Measurements from ENCODE around the gene DIAPH1.
A peak's percentile ranks its signal among the peaks of the same experiment; 100 is the strongest.

Gene DIAPH1

GRCh38 chr5:141517880-141518617 lies 100.8 kb downstream of the DIAPH1 start:
- Histone ChIP-seq H2BK15ac (ENCODE audit: low read length) (no peak overlapping the region), H3K79me1 (ENCODE audit: low read depth, low read length) (no peaks in the 10 kb centered on the region), H3K27me3 (ENCODE audit: control insufficient read depth in 3 of 3, insufficient read depth in 3 of 3, low read depth in 1 of 3, low read length in 3 of 3) (no peaks in the 10 kb centered on the region), H3K27ac (replicated peaks; ENCODE audit: low read length) (no peak overlapping the region), H2BK120ac (ENCODE audit: low read depth, low read length) (no peak overlapping the region), H3K14ac (ENCODE audit: low read length) (no peak overlapping the region), H4K8ac (ENCODE audit: low read depth, low read length) (no peak overlapping the region), H4K91ac (ENCODE audit: low read depth, low read length, poor library complexity) (no peak overlapping the region), H3K23ac (ENCODE audit: low read depth, low read length, poor library complexity) (no peak overlapping the region), H3K9me3 (replicated peaks in 1 of 2; ENCODE audit: control insufficient read depth in 2 of 2, insufficient read depth in 1 of 2, low read depth in 1 of 2, low read length in 2 of 2) (peaks cover 0 to 24% of the 10 kb centered on the region in 2 donors), H3K4ac (ENCODE audit: low read length) (no peak overlapping the region), H3K4me1 (ENCODE audit: control insufficient read depth in 2 of 2, insufficient read depth in 1 of 2, low read depth in 1 of 2, low read length in 2 of 2) (peaks cover 32 to 38% of the 10 kb centered on the region in 2 donors), H2BK12ac (ENCODE audit: low read length) (peak overlapping the region; percentile 67), H3K4me3 (ENCODE audit: low read length in 2 of 2) (no peak overlapping the region), H3K18ac (ENCODE audit: low read length) (no peak overlapping the region), H2AFZ (ENCODE audit: low read length) (no peak overlapping the region), H3K9ac (ENCODE audit: low read depth, low read length, poor library complexity) (no peak overlapping the region), H3K36me3 (replicated peaks in 1 of 2; ENCODE audit: control insufficient read depth in 2 of 2, insufficient read depth in 2 of 2, low read length in 2 of 2) (peaks cover 13 to 73% of the 10 kb centered on the region in 2 donors), H2AK5ac (ENCODE audit: low read depth, low read length) (no peak overlapping the region), H2BK5ac (ENCODE audit: low read length) (no peak overlapping the region), H3K4me2 (ENCODE audit: insufficient read depth, low read length, poor library complexity, severe bottlenecking) (no peak overlapping the region)
- DNase-seq (ENCODE audit: low spot score), result no peak
- no CpG with 5 or more reads among the region's 11 CpGs for WGBS, 2 donors (ENCODE audit: extremely low coverage in 2 of 2, insufficient read length in 2 of 2, insufficient replicate concordance in 1 of 2)

GRCh38 chr5:141517312-141517711 lies 101.5 kb downstream of the DIAPH1 start:
- no CpG with 5 or more reads among the region's 8 CpGs for WGBS, 2 donors (ENCODE audit: extremely low coverage in 2 of 2, insufficient read length in 2 of 2, insufficient replicate concordance in 1 of 2)

GRCh38 chr5:141516672-141517025 lies 102.2 kb downstream of the DIAPH1 start:
- H3K4ac ChIP-seq (ENCODE audit: low read length), result no peak overlapping the region
- H3K14ac ChIP-seq (ENCODE audit: low read length), result no peak overlapping the region
- H2AK5ac ChIP-seq (ENCODE audit: low read depth, low read length), result peak overlapping the region; percentile 81
- H3K4me1 ChIP-seq (ENCODE audit: control insufficient read depth in 2 of 2, insufficient read depth in 1 of 2, low read depth in 1 of 2, low read length in 2 of 2), result peaks cover 31 to 33% of the 10 kb centered on the region in 2 donors
- H2BK5ac ChIP-seq (ENCODE audit: low read length), result no peak overlapping the region
- H3K9ac ChIP-seq (ENCODE audit: low read depth, low read length, poor library complexity), result no peak overlapping the region
- H3K9me3 ChIP-seq (replicated peaks in 1 of 2; ENCODE audit: control insufficient read depth in 2 of 2, insufficient read depth in 1 of 2, low read depth in 1 of 2, low read length in 2 of 2), result peaks cover 0 to 19% of the 10 kb centered on the region in 2 donors
- no peak overlapping the region for H3K4me2 ChIP-seq (ENCODE audit: insufficient read depth, low read length, poor library complexity, severe bottlenecking)
- H3K18ac ChIP-seq (ENCODE audit: low read length), result peak overlapping the region; percentile 82
- H3K79me1 ChIP-seq (ENCODE audit: low read depth, low read length), result no peaks in the 10 kb centered on the region
- peak overlapping the region; percentile 35 for H3K27ac ChIP-seq (replicated peaks; ENCODE audit: low read length)
- peak overlapping the region; percentile 3 for H3K23ac ChIP-seq (ENCODE audit: low read depth, low read length, poor library complexity)
- H2BK12ac ChIP-seq (ENCODE audit: low read length), result peak overlapping the region; percentile 12
- no peak overlapping the region for H4K8ac ChIP-seq (ENCODE audit: low read depth, low read length)
- H3K27me3 ChIP-seq (ENCODE audit: control insufficient read depth in 3 of 3, insufficient read depth in 3 of 3, low read depth in 1 of 3, low read length in 3 of 3), result no peaks in the 10 kb centered on the region
- no peak overlapping the region for H4K91ac ChIP-seq (ENCODE audit: low read depth, low read length, poor library complexity)
- no peak overlapping the region for H3K4me3 ChIP-seq (ENCODE audit: low read length in 2 of 2)
- H3K36me3 ChIP-seq (replicated peaks in 1 of 2; ENCODE audit: control insufficient read depth in 2 of 2, insufficient read depth in 2 of 2, low read length in 2 of 2), result peaks cover 16 to 69% of the 10 kb centered on the region in 2 donors
- H2AFZ ChIP-seq (ENCODE audit: low read length), result no peak overlapping the region
- no peak for DNase-seq (ENCODE audit: low spot score)
- no peak overlapping the region for H2BK120ac ChIP-seq (ENCODE audit: low read depth, low read length)
- WGBS, 2 donors (ENCODE audit: extremely low coverage in 2 of 2, insufficient read length in 2 of 2, insufficient replicate concordance in 1 of 2), result no CpG with 5 or more reads among the region's 8 CpGs
- H2BK15ac ChIP-seq (ENCODE audit: low read length), result no peak overlapping the region

More at GRCh38 chr5:141517312-141517711, 101.5 kb downstream of the DIAPH1 start:
- peaks cover 13 to 67% of the 10 kb centered on the region in 2 donors for H3K36me3 ChIP-seq (replicated peaks in 1 of 2; ENCODE audit: control insufficient read depth in 2 of 2, insufficient read depth in 2 of 2, low read length in 2 of 2)
- H2AFZ ChIP-seq (ENCODE audit: low read length), result no peak overlapping the region
- no peak overlapping the region for H4K8ac ChIP-seq (ENCODE audit: low read depth, low read length)
- no peak overlapping the region for H3K4me3 ChIP-seq (ENCODE audit: low read length in 2 of 2)
- H4K91ac ChIP-seq (ENCODE audit: low read depth, low read length, poor library complexity), result peak overlapping the region; percentile 3
- H3K4me2 ChIP-seq (ENCODE audit: insufficient read depth, low read length, poor library complexity, severe bottlenecking), result no peak overlapping the region
- H2AK5ac ChIP-seq (ENCODE audit: low read depth, low read length), result peak overlapping the region; percentile 81
- no peaks in the 10 kb centered on the region for H3K79me1 ChIP-seq (ENCODE audit: low read depth, low read length)
- H3K4me1 ChIP-seq (ENCODE audit: control insufficient read depth in 2 of 2, insufficient read depth in 1 of 2, low read depth in 1 of 2, low read length in 2 of 2), result peaks cover 35 to 36% of the 10 kb centered on the region in 2 donors
- no peak overlapping the region for H3K4ac ChIP-seq (ENCODE audit: low read length)
- H3K14ac ChIP-seq (ENCODE audit: low read length), result no peak overlapping the region
- DNase-seq (ENCODE audit: low spot score), result no peak
- H2BK120ac ChIP-seq (ENCODE audit: low read depth, low read length), result no peak overlapping the region
- H3K23ac ChIP-seq (ENCODE audit: low read depth, low read length, poor library complexity), result no peak overlapping the region
- H2BK12ac ChIP-seq (ENCODE audit: low read length), result no peak overlapping the region
- H3K9me3 ChIP-seq (replicated peaks in 1 of 2; ENCODE audit: control insufficient read depth in 2 of 2, insufficient read depth in 1 of 2, low read depth in 1 of 2, low read length in 2 of 2), result peaks cover 0 to 19% of the 10 kb centered on the region in 2 donors
- H2BK5ac ChIP-seq (ENCODE audit: low read length), result no peak overlapping the region
- H3K27ac ChIP-seq (replicated peaks; ENCODE audit: low read length), result no peak overlapping the region
- no peaks in the 10 kb centered on the region for H3K27me3 ChIP-seq (ENCODE audit: control insufficient read depth in 3 of 3, insufficient read depth in 3 of 3, low read depth in 1 of 3, low read length in 3 of 3)
- H2BK15ac ChIP-seq (ENCODE audit: low read length), result no peak overlapping the region
- peak overlapping the region; percentile 12 for H3K18ac ChIP-seq (ENCODE audit: low read length)
- H3K9ac ChIP-seq (ENCODE audit: low read depth, low read length, poor library complexity), result no peak overlapping the region

GRCh38 chr5:141515946-141516671 lies 102.7 kb downstream of the DIAPH1 start:
- Histone ChIP-seq H3K4me1 (ENCODE audit: control insufficient read depth in 2 of 2, insufficient read depth in 1 of 2, low read depth in 1 of 2, low read length in 2 of 2) (peaks cover 27 to 31% of the 10 kb centered on the region in 2 donors), H3K79me1 (ENCODE audit: low read depth, low read length) (no peaks in the 10 kb centered on the region), H4K91ac (ENCODE audit: low read depth, low read length, poor library complexity) (no peak overlapping the region), H2BK12ac (ENCODE audit: low read length) (peak overlapping the region; percentile 98), H2AFZ (ENCODE audit: low read length) (no peak overlapping the region), H3K18ac (ENCODE audit: low read length) (peak overlapping the region; percentile 77), H2BK15ac (ENCODE audit: low read length) (no peak overlapping the region), H3K27me3 (ENCODE audit: control insufficient read depth in 3 of 3, insufficient read depth in 3 of 3, low read depth in 1 of 3, low read length in 3 of 3) (no peaks in the 10 kb centered on the region), H4K8ac (ENCODE audit: low read depth, low read length) (no peak overlapping the region), H2BK120ac (ENCODE audit: low read depth, low read length) (no peak overlapping the region), H2AK5ac (ENCODE audit: low read depth, low read length) (peak overlapping the region; percentile 81), H3K9ac (ENCODE audit: low read depth, low read length, poor library complexity) (no peak overlapping the region), H3K36me3 (replicated peaks in 1 of 2; ENCODE audit: control insufficient read depth in 2 of 2, insufficient read depth in 2 of 2, low read length in 2 of 2) (peaks cover 21 to 74% of the 10 kb centered on the region in 2 donors), H3K4ac (ENCODE audit: low read length) (no peak overlapping the region), H3K14ac (ENCODE audit: low read length) (no peak overlapping the region), H3K4me2 (ENCODE audit: insufficient read depth, low read length, poor library complexity, severe bottlenecking) (no peak overlapping the region), H3K27ac (replicated peaks; ENCODE audit: low read length) (peak overlapping the region; percentile 35), H3K4me3 (ENCODE audit: low read length in 2 of 2) (no peak overlapping the region), H3K23ac (ENCODE audit: low read depth, low read length, poor library complexity) (peak overlapping the region; percentile 3), H2BK5ac (ENCODE audit: low read length) (no peak overlapping the region), H3K9me3 (replicated peaks in 1 of 2; ENCODE audit: control insufficient read depth in 2 of 2, insufficient read depth in 1 of 2, low read depth in 1 of 2, low read length in 2 of 2) (peaks cover 0 to 21% of the 10 kb centered on the region in 2 donors)
- DNase-seq (ENCODE audit: low spot score), result no peak
- no CpG with 5 or more reads among the region's 4 CpGs for WGBS, 2 donors (ENCODE audit: extremely low coverage in 2 of 2, insufficient read length in 2 of 2, insufficient replicate concordance in 1 of 2)
